T-helper 2 cell treated with Interferon-gamma antibody and Interleukin-4, amounts not matched to agents 100 ng/mL and 5 ng/mL, for 36 hours (primary cell): Measurements from ENCODE around the gene TPP2. TPM values are rescaled to one million over a fixed set of nuclear protein-coding genes. Genes with fewer than 3 reads are reported as not detected.

Experiments used
- intact Hi-C: fragments of 100-400 bp; cut with micrococcal nuclease; formaldehyde crosslinking; loops from one replicate; pipeline ENCODE4 v1.15.1; 2023
- total RNA-seq: library from RNA; stranded (reverse); gene quantifications from 2 replicates; pipeline ENCODE4 v1.2.3, GENCODE V29; 2022

Gene TPP2
- 95.8 and 97.3 TPM in 2 replicates for total RNA-seq

- intact Hi-C loops, result loop anchor here (1.0 to 5.0 kb wide), 6 partner anchors 41 to 249 kb away; partner anchors contain the start of genes BIVM and TEX30
Observed at GRCh38 chr13:102596147-102597028, at the start of gene TPP2. Gene TPP2, plus strand, starts transcription at chr13:102596986. Its CDS starts 53 bp downstream, at chr13:102597039.

GRCh38 chr13:102548811-102549210 is 48.0 kb upstream of the TPP2 start:
- intact Hi-C loops, result no loop called here

- intact Hi-C loops, result loop anchor here (10.0 kb wide), 1 partner anchor 1036 kb away; no protein-coding TSS in a partner anchor
Observed at GRCh38 chr13:102550507-102550906, 46.3 kb upstream of the TPP2 start.

- intact Hi-C loops, result loop anchor here (1.0 to 10.0 kb wide), 4 partner anchors 154 to 1041 kb away; partner anchors contain the start of gene FGF14
Observed at GRCh38 chr13:102555914-102556553, 40.8 kb upstream of the TPP2 start.

GRCh38 chr13:102556806-102557205 is 40.0 kb upstream of the TPP2 start:
- intact Hi-C loops, result loop anchor here (1.0 to 10.0 kb wide), 4 partner anchors 155 to 1042 kb away; partner anchors contain the start of gene FGF14

GRCh38 chr13:102558029-102558428 is 38.8 kb upstream of the TPP2 start:
- intact Hi-C loops, result loop anchor here (5.0 to 10.0 kb wide), 3 partner anchors 156 to 1043 kb away; partner anchors contain the start of gene FGF14

- intact Hi-C loops, result no loop called here
Observed at GRCh38 chr13:102561933-102562332, 34.9 kb upstream of the TPP2 start.

GRCh38 chr13:102563267-102563666 is 33.5 kb upstream of the TPP2 start:
- intact Hi-C loops, result no loop called here

GRCh38 chr13:102564564-102564963 is 32.2 kb upstream of the TPP2 start:
- intact Hi-C loops, result no loop called here

- intact Hi-C loops, result no loop called here
Observed at GRCh38 chr13:102566513-102566912, 30.3 kb upstream of the TPP2 start.

- intact Hi-C loops, result no loop called here
Observed at GRCh38 chr13:102567857-102568256, 28.9 kb upstream of the TPP2 start.

- intact Hi-C loops, result no loop called here
Observed at GRCh38 chr13:102569488-102569887, 27.3 kb upstream of the TPP2 start.

- intact Hi-C loops, result no loop called here
Observed at GRCh38 chr13:102571075-102571474, 25.7 kb upstream of the TPP2 start.

GRCh38 chr13:102572323-102572722 is 24.5 kb upstream of the TPP2 start:
- intact Hi-C loops, result no loop called here

- intact Hi-C loops, result loop anchor here (1.0 kb wide), 3 partner anchors 12 to 267 kb away; no protein-coding TSS in a partner anchor
Observed at GRCh38 chr13:102580552-102581169, 16.1 kb upstream of the TPP2 start.

- intact Hi-C loops, result no loop called here
Observed at GRCh38 chr13:102582256-102582655, 14.5 kb upstream of the TPP2 start.

- intact Hi-C loops, result no loop called here
Observed at GRCh38 chr13:102584434-102584833, 12.4 kb upstream of the TPP2 start.

GRCh38 chr13:102586615-102587014 is 10.2 kb upstream of the TPP2 start:
- intact Hi-C loops, result no loop called here

- intact Hi-C loops, result no loop called here
Observed at GRCh38 chr13:102587916-102588315, 8.9 kb upstream of the TPP2 start.

- intact Hi-C loops, result no loop called here
Observed at GRCh38 chr13:102589301-102589822, 7.4 kb upstream of the TPP2 start.
